Colon (tissue), 2 donors: ENCODE data around the gene TESK1.

Experiments
- FAIRE-seq: peaks from 2 replicates; lab custom pipeline; 2012; peaks lifted over from hg19 to GRCh38; lab: Jason Lieb, UNC
- donor health status: control.
- donor health status: control.

Gene TESK1

GRCh38 chr9:35604578-35605350 is at the start of gene TESK1:
Gene TESK1 (plus strand): TSS chr9:35605262. CDS start chr9:35605620, 358 bp downstream.
- no peak for FAIRE-seq

GRCh38 chr9:35555881-35556280 is 49.2 kb upstream of the TESK1 start:
- no peak for FAIRE-seq

GRCh38 chr9:35556776-35557175 is 48.3 kb upstream of the TESK1 start:
- no peak for FAIRE-seq

GRCh38 chr9:35557320-35557719 is 47.7 kb upstream of the TESK1 start:
- FAIRE-seq, result no peak

GRCh38 chr9:35558185-35558584 is 46.9 kb upstream of the TESK1 start:
- no peak for FAIRE-seq

GRCh38 chr9:35559792-35560530 is 45.1 kb upstream of the TESK1 start:
- FAIRE-seq, result no peak

- FAIRE-seq, result no peak
Observed at GRCh38 chr9:35560625-35561337, 44.3 kb upstream of the TESK1 start.

GRCh38 chr9:35561468-35562261 is 43.4 kb upstream of the TESK1 start:
- no peak for FAIRE-seq

GRCh38 chr9:35562895-35563780 is 41.9 kb upstream of the TESK1 start:
- no peak for FAIRE-seq

GRCh38 chr9:35563791-35564197 is 41.3 kb upstream of the TESK1 start:
- FAIRE-seq, result no peak

GRCh38 chr9:35564658-35565061 is 40.4 kb upstream of the TESK1 start:
- no peak for FAIRE-seq

- no peak for FAIRE-seq
Observed at GRCh38 chr9:35566417-35566816, 38.6 kb upstream of the TESK1 start.

GRCh38 chr9:35568196-35568595 is 36.9 kb upstream of the TESK1 start:
- FAIRE-seq, result no peak

GRCh38 chr9:35569206-35569605 is 35.9 kb upstream of the TESK1 start:
- no peak for FAIRE-seq

- FAIRE-seq, result no peak
Observed at GRCh38 chr9:35570709-35571504, 34.2 kb upstream of the TESK1 start.

GRCh38 chr9:35574578-35575122 is 30.4 kb upstream of the TESK1 start:
- FAIRE-seq, result no peak

- FAIRE-seq, result no peak
Observed at GRCh38 chr9:35575478-35575877, 29.6 kb upstream of the TESK1 start.

- FAIRE-seq, result no peak
Observed at GRCh38 chr9:35577486-35577885, 27.6 kb upstream of the TESK1 start.

- FAIRE-seq, result no peak
Observed at GRCh38 chr9:35579130-35579529, 25.9 kb upstream of the TESK1 start.
